NCI-H128 (cell line): ENCODE measurements around the gene HLA-DMA.

ENCODE experiments used
- DNase-seq: peaks from one replicate; lab custom pipeline; 2025; ENCODE audit not compliant: unreplicated experiment; lab: John Stamatoyannopoulos, UW

HLA-DMA gene

GRCh38 chr6:32974541-32975308 lies 21.8 kb upstream of the HLA-DMA start:
- no peak for DNase-seq

DNA sequence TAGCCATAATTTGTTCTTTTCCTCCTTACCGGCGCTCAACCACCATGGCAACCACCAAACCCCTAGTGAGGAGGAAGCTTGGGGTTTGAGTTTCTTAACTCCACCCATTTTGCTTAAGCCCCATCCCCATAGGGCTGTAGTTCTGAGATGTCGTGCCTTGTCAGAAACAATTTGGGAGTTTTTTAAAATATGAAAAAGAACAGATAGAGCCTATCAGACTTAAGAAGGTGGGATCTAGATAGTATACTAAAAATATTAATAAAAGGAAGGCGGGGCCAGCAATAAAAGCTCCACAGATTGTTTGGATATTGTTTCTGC lies 21.1 kb upstream of the HLA-DMA start:
- no peak for DNase-seq

DNA sequence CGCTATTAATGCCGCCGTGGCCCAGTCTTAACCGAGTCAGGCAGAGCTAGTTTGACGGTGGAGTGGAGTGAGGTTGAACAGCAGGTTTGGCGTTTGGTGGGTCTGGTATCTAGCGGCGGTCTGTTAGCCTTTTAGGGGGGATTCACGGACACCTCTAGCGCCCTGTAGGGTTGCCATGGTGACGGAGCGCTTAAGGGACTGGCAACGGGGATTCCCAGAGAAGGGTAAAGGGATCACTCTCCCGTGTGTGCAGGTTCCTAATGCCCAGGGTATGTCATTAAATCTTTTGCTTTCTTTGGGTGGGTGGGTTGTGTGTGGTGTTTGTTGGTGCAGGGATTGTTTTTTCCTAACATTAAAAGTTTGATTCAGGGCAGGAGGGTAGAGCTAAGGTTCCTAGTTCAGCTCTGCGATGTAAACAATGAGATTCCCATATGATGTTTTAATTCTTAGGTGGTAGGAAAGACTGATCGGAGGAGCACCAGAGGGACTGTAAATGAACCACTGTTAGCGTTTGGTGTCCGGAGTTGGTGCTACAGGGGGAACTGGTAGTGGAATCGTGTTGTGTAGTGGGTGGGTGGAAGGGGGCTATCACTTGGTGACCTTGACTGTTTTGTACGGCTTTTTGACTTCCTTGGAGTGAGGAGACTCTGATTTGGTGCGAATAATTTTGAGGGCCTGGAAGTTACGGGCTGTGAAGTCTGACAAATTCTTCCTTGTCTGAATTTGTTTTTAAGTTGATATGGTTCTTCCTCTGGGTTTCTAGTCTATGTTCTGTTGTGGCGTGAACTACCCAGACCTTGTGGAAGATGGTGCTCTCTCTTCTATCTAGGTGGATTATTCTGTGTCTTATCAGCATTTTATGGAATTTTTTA lies 20.5 kb upstream of the HLA-DMA start:
- DNase-seq, result peak; percentile 22

- peak; percentile 71 for DNase-seq
These were observed 19.7 kb upstream of the HLA-DMA start for GRCh38 chr6:32972353-32973143.

- DNase-seq, result peak; percentile 98
These were observed 18.9 kb upstream of the HLA-DMA start for GRCh38 chr6:32971581-32972352.

DNA sequence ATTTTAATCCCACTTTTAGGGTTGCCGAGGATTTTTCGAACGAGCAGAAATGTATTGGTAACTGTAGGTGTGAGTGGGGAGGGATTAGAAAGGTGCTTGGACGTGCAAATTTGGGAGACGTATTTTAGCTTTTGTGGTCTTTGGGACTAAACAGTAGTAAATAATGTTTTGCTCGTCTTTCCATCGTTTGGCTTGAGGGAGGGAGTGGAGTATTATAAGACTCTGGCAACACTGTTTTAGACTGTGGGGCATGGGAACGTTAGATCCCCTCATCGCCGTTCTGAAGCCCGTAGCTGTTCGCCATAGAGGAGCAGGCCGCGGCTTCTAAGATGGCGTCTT lies 18.3 kb upstream of the HLA-DMA start:
- no peak for DNase-seq

- peak; percentile 7 for DNase-seq
These were observed 17.7 kb upstream of the HLA-DMA start for GRCh38 chr6:32970413-32971241.

GRCh38 chr6:32969685-32970412 lies 17.0 kb upstream of the HLA-DMA start:
- DNase-seq, result peak; percentile 22

GRCh38 chr6:32968867-32969684 lies 16.2 kb upstream of the HLA-DMA start:
- peak; percentile 52 for DNase-seq

DNA sequence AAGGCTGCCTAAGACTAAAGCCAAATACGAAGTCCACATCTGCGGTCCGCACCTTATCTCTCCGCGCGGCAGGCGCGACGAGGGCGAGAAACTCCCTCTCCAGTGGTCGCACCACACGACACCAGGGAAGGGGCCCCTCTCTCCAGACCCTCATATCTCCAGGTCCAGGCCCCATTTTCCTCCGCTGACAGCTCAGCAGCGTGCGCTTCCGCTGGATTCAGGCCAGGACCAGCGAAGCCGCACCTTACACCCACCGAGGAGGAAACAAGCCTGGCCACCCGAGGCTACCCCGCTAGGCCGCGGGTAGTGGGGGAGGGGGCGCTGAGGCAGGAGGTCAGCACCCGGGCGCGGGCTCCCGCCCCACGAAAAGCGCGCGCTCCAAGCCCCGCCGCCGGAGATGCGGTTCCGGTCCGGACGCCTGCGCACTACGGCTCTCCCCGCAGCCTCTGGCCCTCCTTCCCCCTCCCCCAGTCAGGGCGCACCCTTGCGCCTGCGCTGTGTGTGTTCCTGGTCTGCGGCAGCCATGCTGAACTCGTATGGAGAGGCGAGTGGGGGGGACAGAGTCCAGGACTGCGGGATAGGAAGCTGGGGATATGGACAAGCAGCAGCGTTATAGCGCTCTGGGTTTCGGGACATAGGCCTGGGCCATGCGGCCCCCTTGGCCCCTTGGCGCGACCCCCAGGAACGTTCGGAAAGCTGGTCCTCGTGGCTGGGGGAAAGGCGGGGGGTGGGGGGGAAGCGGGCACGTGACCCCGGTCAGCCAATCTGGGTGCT lies 15.4 kb upstream of the HLA-DMA start, which contains the start of gene BRD2:
Gene BRD2, plus strand, starts transcription at position 502 of the 774 bp plus-strand sequence. CDS start 4,305 bp downstream, outside the sequence.
- DNase-seq, result peak; percentile 92

- DNase-seq, result peak; percentile 20
These were observed 14.5 kb upstream of the HLA-DMA start for GRCh38 chr6:32967151-32968091.

- DNase-seq, result no peak
These were observed 11.9 kb upstream of the HLA-DMA start for GRCh38 chr6:32964776-32965175.

GRCh38 chr6:32963866-32964265 lies 11.0 kb upstream of the HLA-DMA start:
- no peak for DNase-seq

DNA sequence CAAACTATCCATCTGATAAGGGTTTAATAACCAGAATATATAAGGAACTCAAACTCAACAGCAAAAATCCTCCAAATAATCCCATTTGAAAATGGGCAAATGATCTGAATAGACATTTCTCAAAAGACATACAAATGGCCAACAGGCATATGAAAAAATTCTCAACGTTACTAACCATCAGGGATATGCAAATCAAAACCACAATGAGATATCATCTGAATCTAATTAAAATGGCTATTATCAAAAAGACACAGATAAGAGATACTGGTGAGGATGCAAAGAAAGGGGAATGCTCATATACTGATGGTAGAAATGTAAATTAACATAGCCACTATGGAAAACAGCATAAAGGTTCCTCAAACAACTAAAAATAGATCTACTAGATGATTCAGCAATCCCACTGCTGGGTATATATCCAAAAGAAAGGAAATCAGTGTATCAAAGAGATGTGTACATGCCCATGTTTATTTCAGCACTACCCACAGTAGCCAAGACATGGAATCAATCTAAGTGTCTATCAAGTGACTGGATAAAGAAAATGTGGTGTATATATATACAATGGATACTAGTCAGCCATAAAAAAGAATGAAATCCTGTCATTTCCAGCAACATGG lies 9.4 kb upstream of the HLA-DMA start:
- no peak for DNase-seq

GRCh38 chr6:32960563-32960962 lies 7.7 kb upstream of the HLA-DMA start:
- no peak for DNase-seq

GRCh38 chr6:32956176-32956575 lies 3.3 kb upstream of the HLA-DMA start:
- DNase-seq, result no peak
